HepG2 (cell line): ENCODE results near the gene RAC3. TPM values are rescaled to one million over a fixed set of nuclear protein-coding genes. Genes with fewer than 3 reads are reported as not detected.
A peak's percentile ranks its signal among the peaks of the same experiment; 100 is the strongest.

Source experiments
- ELK4 ChIP-seq: sonication (generic); formaldehyde crosslinking; IDR thresholded peaks from 2 replicates; pipeline ENCODE4 v1.9.0; 2021; ENCODE audit warnings: missing genetic modification reagents, borderline replicate concordance
- HNRNPL ChIP-seq: fragments of 200-400 bp; formaldehyde crosslinking; IDR thresholded peaks from 2 replicates; pipeline ENCODE4 v1.6.1; 2017; ENCODE audit warnings: mild to moderate bottlenecking, low read depth, low read length
- IKZF5 ChIP-seq: IDR thresholded peaks from 2 replicates; pipeline ENCODE4 v1.6.1; 2018; ENCODE audit warnings: missing genetic modification reagents, mild to moderate bottlenecking, missing compliant biosample characterization
- MXI1 ChIP-seq: IDR thresholded peaks from 3 replicates; pipeline ENCODE4 v1.6.1; 2012; ENCODE audit warnings: low read depth, low read length, inconsistent platforms, borderline replicate concordance
- NR3C1 ChIP-seq: sonication (generic); formaldehyde crosslinking; IDR thresholded peaks from 2 replicates; pipeline ENCODE4 v1.4.0; 2020; ENCODE audit warnings: missing genetic modification reagents
- PHF20 ChIP-seq: sonication (generic); formaldehyde crosslinking; IDR thresholded peaks from 2 replicates; pipeline ENCODE4 v1.5.0; 2020; ENCODE audit warnings: mild to moderate bottlenecking, missing genetic modification reagents
- RERE ChIP-seq: IDR thresholded peaks from 2 replicates; pipeline ENCODE4 v1.6.1; 2016; ENCODE audit warnings: low read depth, missing genetic modification reagents, missing compliant biosample characterization
- RFX5 ChIP-seq: IDR thresholded peaks from 2 replicates; pipeline ENCODE4 v1.6.1; 2011; ENCODE audit warnings: low read depth, low read length, improper control_type of control experiment
- TEAD2 ChIP-seq: sonication (generic); formaldehyde crosslinking; IDR thresholded peaks from 2 replicates; pipeline ENCODE4 v1.9.0; 2021; ENCODE audit warnings: missing genetic modification reagents
- ZBTB21 ChIP-seq: sonication (generic); formaldehyde crosslinking; IDR thresholded peaks from 2 replicates; pipeline ENCODE4 v1.4.0; 2020; ENCODE audit warnings: missing genetic modification reagents
- ZSCAN25 ChIP-seq: sonication (generic); formaldehyde crosslinking; IDR thresholded peaks from 2 replicates; pipeline ENCODE4 v1.8.0; 2022; ENCODE audit warnings: mild to moderate bottlenecking, missing genetic modification reagents
- polyA plus RNA-seq, 8 experiments: library from polyadenylated mRNA; depleted of rRNA in 3 of 8; stranded (reverse) in 7 of 8; unstranded in 1 of 8; fragments of >200 nt; fragmentation: Illumina TruSeq in 4 of 8; extraction: Trizol in 4 of 8; gene quantifications; 2 replicates each; pipeline versions ENCODE4 v1.2.1 to v1.2.3, GENCODE V29; 2011 to 2016; ENCODE audit warnings: low read depth in 4 of 8, missing spikeins in 1 of 8, mixed read lengths in 1 of 8; ENCODE audit not compliant: insufficient read depth in 1 of 8
- total RNA-seq, 5 experiments: library from RNA; depleted of rRNA; stranded (reverse); fragments of >200 nt; fragmentation: Illumina TruSeq; extraction: Trizol; gene quantifications; 2 replicates each; pipeline ENCODE4 v1.2.3, GENCODE V29; 2016; ENCODE audit warnings: low read depth in 1 of 5
- TF ChIP-seq, protein P1 (sequence below): sonication (generic); formaldehyde crosslinking; IDR thresholded peaks from 2 replicates; pipeline ENCODE4 v1.5.0; 2020; ENCODE audit warnings: missing genetic modification reagents, mild to moderate bottlenecking, borderline replicate concordance
- TF ChIP-seq, protein P2 (sequence below): sonication (generic); formaldehyde crosslinking; IDR thresholded peaks from 2 replicates; pipeline ENCODE4 v1.4.0; 2020; ENCODE audit warnings: missing genetic modification reagents
- TF ChIP-seq, protein P3 (sequence below): sonication (generic); formaldehyde crosslinking; conservative IDR thresholded peaks from 2 replicates; pipeline ENCODE4 v1.5.0; 2020; ENCODE audit warnings: missing genetic modification reagents

Gene RAC3
- total and polyA plus RNA-seq, 2 of the 13 experiments (the other 11 are each of a cell fraction or from before 2014, with no cell fraction given) = 10.5 to 21.3 TPM

DNA sequence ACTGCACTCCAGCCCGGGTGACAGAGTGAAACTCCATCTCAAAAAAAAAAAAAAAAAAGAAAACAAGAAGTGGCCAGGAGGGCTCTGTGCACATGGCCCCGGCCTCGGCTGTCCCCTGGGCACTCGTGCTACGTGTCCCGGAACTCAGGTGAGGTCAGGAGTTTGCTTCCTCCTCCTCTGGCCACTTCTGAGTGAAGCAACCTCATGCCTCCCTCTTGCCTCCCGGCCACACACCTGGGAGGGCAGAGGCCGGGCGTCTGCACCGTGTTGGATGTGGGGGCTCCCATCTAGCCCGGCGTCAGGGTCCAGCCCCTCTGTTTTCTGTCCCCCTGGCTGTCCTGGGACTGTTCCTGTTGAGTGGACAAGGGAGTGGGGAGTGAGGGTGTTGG is 31.9 kb upstream of the RAC3 start (continued):
- TF ChIP-seq IKZF5 (CRISPR knock-in tag) (no peak), TEAD2 (no peak), RERE (CRISPR knock-in tag) (no peak; the same call in 1 of the 2 replicates), ZBTB21 (CRISPR knock-in tag) (no peak), ZSCAN25 (0 out of 2 replicates have a peak, but pooled peaks have one; percentile 12), RFX5 (no peak), HNRNPL (no peak), PHF20 (CRISPR knock-in tag) (no peak), NR3C1 (CRISPR knock-in tag) (no peak), ELK4 (CRISPR knock-in tag) (no peak), MXI1 (peak; percentile 63; the same call in 1 of the 3 replicates)
- TF ChIP-seq, protein P1, sequence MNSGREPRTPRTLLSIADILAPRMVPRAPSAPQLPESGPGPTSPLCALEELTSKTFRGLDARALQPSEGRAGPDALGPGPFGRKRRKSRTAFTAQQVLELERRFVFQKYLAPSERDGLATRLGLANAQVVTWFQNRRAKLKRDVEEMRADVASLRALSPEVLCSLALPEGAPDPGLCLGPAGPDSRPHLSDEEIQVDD (CRISPR knock-in tag) = no peak
- TF ChIP-seq, protein P2, sequence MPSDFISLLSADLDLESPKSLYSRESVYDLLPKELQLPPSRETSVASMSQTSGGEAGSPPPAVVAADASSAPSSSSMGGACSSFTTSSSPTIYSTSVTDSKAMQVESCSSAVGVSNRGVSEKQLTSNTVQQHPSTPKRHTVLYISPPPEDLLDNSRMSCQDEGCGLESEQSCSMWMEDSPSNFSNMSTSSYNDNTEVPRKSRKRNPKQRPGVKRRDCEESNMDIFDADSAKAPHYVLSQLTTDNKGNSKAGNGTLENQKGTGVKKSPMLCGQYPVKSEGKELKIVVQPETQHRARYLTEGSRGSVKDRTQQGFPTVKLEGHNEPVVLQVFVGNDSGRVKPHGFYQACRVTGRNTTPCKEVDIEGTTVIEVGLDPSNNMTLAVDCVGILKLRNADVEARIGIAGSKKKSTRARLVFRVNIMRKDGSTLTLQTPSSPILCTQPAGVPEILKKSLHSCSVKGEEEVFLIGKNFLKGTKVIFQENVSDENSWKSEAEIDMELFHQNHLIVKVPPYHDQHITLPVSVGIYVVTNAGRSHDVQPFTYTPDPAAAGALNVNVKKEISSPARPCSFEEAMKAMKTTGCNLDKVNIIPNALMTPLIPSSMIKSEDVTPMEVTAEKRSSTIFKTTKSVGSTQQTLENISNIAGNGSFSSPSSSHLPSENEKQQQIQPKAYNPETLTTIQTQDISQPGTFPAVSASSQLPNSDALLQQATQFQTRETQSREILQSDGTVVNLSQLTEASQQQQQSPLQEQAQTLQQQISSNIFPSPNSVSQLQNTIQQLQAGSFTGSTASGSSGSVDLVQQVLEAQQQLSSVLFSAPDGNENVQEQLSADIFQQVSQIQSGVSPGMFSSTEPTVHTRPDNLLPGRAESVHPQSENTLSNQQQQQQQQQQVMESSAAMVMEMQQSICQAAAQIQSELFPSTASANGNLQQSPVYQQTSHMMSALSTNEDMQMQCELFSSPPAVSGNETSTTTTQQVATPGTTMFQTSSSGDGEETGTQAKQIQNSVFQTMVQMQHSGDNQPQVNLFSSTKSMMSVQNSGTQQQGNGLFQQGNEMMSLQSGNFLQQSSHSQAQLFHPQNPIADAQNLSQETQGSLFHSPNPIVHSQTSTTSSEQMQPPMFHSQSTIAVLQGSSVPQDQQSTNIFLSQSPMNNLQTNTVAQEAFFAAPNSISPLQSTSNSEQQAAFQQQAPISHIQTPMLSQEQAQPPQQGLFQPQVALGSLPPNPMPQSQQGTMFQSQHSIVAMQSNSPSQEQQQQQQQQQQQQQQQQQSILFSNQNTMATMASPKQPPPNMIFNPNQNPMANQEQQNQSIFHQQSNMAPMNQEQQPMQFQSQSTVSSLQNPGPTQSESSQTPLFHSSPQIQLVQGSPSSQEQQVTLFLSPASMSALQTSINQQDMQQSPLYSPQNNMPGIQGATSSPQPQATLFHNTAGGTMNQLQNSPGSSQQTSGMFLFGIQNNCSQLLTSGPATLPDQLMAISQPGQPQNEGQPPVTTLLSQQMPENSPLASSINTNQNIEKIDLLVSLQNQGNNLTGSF (CRISPR knock-in tag) = no peak
- TF ChIP-seq, protein P3, sequence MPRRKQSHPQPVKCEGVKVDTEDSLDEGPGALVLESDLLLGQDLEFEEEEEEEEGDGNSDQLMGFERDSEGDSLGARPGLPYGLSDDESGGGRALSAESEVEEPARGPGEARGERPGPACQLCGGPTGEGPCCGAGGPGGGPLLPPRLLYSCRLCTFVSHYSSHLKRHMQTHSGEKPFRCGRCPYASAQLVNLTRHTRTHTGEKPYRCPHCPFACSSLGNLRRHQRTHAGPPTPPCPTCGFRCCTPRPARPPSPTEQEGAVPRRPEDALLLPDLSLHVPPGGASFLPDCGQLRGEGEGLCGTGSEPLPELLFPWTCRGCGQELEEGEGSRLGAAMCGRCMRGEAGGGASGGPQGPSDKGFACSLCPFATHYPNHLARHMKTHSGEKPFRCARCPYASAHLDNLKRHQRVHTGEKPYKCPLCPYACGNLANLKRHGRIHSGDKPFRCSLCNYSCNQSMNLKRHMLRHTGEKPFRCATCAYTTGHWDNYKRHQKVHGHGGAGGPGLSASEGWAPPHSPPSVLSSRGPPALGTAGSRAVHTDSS = no peak
